GM21447 (cell line): ENCODE measurements around the gene INPP5J.
"Not testable (repeated sequence)": the region's sequence is repeated elsewhere in the genome, so short reads cannot be mapped to it uniquely, and the experiment has no call there.

Source experiments
- ATAC-seq: cut with Tn5 transposase; IDR thresholded peaks from one replicate; pipeline ENCODE4 v1.9.1; 2021; ENCODE audit not compliant: unreplicated experiment

The INPP5J gene

DNA sequence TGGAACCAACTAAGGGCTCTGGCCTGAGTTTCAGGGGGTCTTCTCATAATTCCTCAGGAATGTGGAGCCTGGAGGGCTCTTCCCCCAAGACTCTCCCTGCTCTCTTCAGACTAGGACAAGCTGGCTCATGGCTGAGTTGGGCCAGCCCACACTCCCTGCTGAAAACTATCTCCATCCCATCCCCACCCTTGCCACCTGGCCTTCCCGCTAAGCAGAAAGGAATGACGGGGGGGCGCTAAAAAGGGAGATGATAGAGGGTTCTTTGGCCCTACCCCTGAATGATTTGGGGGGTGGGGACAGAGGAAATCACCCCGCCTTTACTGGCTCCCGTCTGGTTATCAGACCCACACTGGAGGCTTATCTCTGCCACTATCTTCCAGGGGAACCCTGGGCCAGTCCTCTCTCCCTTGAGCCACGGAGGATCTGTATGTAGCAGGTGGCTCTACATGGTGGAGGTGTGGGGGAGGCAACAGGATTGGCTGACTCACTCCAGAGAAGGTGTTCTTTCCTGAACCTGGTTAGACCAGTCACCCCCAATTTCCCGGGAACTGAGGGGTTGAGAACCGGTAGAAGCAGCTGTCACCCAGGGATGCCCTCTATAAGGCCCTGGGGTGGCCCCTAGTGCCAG lies 35.9 kb upstream of the INPP5J start:
- no peak for ATAC-seq

DNA sequence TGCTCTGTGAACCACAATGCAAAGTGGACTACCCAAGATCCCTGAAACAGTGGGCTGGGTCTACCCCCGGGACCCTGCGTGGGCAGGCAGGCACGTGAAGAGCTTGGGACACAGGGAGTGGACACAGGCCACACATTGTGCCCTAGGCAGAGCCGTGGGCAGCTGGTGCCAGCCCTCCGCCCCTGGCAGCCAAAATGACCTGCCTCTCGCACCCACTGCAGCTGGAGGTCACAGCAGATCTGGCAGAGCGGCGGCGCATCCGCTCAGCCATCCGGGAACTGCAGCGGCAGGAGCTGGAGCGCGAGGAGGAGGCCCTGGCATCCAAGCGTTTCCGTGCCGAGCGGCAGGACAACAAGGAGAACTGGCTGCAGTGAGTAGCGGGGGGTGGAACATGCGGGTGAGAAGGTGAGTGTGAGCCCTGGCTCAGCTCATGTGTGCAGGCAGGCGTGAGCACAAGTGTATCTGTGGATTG lies 35.0 kb upstream of the INPP5J start:
- no peak for ATAC-seq

DNA sequence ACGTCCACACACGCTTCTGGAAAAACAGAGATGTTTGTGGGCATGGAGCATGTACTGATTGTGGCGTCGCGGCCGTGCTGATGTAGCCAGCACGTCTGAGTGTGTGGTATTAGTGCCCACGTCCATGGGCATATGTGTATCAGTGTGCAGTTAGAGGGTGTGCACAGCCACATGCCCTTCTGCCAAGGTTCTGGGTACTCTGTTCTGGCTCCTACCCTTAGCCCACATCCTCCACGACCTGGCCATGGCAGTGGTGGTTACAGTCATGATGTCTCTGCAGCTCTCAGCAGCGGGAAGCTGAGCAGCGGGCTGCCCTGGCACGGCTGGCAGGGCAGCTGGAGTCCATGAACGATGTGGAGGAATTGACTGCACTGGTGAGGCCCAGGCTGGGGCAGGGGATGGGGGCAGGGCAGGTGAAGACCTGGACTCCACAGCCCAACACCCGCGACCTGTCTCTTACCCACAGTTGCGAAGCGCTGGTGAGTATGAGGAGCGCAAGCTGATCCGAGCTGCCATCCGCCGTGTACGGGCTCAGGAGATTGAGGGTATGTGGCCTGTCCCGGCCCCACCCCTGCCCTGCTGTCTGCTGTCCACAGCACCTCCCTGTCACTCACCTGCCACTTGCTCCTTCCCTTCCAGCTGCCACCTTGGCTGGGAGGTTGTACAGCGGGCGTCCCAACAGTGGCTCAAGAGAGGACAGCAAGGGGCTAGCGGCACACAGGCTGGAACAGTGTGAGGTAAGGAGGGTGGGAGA lies 34.4 kb upstream of the INPP5J start:
- no peak for ATAC-seq

- no peak for ATAC-seq
These were observed 33.3 kb upstream of the INPP5J start for GRCh38 chr22:31089160-31090100.

DNA sequence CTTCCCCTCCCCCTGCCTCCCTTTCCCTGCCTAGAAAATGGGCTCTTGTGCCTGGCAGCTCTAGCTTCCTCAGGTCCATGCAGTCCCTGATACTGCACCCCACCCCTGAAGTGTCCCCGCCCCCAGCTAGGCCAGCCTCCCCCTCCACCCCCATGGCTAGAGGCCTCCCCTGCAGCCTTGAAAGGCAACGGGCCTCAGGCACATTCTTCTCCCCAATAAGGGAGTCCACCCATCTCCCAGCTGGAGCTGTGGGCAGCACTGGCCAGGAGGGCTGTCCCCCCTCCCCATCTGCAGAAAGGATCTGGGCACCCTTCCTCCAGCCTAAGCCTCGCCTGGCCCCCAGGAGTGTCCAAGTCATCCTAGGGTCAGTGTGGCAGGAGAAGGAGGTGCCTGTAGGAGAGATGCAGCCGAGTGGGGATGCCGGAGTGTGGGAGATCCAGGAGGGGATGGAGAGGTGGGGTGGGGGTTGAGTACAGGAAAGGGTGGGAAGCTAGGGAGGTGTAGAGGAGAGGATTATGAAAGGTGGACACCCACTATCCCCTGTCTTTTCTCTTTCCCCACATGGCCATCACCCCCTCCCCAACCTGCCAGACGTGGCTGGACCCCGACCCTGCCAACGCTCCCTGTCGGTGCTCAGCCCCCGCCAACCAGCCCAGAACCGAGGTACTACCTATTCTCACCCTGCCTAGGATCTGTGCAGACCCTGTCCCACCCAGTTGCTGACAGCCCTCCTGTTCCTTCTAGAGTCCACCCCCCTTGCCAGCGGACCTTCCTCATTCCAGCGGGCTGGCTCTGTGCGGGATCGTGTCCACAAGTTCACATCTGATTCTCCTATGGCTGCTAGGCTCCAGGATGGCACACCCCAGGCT lies 32.3 kb upstream of the INPP5J start:
- ATAC-seq = no peak

DNA sequence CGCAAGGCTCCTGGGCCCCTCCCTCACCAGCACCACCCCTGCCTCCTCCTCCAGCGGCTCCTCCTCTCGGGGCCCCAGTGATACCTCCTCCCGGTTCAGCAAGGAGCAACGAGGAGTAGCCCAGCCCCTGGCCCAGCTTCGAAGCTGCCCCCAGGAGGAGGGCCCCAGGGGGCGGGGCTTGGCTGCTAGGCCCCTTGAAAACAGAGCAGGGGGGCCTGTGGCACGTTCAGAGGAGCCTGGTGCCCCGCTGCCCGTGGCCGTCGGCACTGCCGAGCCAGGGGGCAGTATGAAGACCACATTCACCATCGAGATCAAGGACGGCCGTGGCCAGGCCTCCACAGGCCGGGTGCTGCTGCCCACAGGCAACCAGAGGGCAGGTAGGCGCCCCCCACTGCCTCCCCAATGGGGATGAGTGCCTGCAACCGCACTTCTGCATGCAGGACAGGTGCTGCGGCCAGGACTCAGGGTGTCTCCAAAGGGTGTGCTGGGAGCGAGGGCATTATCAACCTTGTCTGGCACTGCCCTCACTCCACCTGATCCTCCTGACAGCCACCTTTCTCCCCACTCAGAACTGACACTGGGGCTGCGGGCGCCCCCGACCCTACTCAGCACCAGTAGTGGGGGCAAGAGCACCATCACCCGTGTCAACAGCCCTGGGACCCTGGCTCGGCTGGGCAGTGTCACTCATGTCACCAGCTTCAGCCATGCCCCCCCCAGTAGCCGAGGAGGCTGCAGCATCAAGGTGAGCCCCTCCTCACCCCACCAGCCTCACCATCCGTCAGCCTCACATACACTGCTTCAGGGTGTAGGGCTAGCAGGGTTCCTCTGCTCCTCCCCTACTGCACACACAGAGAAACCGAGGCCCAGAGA lies 31.4 kb upstream of the INPP5J start:
- no peak for ATAC-seq

DNA sequence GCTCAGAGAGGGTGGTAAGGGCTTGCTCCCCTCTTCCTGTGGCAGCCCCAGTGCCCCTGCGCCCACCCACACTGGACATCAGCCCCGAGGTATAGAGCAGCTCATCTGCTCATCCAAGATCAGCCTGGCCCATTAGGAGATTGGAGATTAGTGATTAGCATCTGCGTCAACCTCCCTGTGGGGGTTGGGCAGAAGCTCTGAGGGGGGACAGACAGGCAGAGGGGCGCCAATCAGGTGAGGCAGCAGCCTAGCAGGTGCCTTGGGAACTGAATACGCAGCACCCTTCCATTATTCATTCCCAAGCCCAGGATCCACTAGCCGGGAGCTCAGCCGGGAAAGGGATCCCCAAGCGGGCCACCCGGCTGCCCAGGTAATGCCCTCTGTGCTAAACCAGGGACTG lies 30.6 kb upstream of the INPP5J start:
- no peak for ATAC-seq

DNA sequence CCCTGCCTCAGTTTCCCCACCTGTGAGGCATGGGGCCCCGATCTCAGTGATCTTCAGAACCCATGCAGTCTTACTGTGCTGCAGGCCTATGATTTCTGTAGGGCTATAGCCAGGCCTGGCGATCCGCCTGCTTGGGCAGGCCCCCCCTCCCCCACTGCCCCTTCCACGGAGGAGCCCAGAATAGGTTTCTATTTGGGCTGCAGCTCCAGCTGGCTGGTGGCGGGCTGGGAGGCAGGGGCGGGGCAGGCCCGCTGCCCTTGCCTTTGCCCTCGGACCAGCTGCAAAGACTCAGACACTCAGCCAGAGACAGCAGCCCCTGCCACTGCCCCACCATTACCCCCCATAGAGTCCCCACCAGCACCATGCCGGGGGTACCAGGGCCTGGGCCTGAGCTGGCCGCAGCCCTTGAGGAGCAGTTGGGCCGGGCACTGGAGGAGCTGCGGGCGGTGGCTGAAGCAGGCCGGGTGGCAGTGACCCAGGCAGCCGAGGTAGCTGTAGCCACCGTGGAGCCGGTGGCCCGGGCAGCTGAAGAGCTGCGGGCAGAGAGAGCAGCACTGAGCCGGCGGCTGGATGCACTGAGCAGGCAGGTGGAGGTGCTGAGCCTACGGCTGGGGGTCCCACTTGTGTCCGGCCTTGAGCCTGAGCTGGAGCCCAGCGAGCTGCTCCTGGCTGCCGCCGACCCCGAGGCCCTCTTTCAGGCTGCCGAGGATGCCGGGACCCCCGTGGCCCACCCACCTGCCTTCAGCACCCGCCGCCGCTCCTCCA lies 29.5 kb upstream of the INPP5J start:
- no peak for ATAC-seq

- no peak for ATAC-seq
These were observed 28.7 kb upstream of the INPP5J start for GRCh38 chr22:31094021-31094551.

DNA sequence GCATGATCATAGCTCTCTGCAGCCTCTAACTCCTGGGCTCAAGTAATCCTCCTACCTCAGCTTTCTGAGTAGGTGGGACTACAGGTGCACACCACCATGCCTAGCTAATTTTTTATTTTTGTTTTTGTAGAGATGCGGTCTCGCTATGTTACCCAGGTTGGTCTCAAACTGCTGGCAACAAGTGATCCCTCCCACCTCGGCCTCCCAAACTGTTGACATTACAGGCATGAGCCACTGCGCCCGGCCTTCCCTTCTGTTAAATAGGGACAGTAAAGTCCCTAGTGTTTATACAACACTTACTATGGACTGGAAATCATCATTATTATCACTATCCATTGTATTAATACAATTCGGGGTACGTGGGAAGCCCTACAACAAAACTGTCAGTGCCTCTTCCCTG lies 28.0 kb upstream of the INPP5J start:
- no peak for ATAC-seq

GRCh38 chr22:31095637-31096249 lies 27.0 kb upstream of the INPP5J start:
- no peak for ATAC-seq

DNA sequence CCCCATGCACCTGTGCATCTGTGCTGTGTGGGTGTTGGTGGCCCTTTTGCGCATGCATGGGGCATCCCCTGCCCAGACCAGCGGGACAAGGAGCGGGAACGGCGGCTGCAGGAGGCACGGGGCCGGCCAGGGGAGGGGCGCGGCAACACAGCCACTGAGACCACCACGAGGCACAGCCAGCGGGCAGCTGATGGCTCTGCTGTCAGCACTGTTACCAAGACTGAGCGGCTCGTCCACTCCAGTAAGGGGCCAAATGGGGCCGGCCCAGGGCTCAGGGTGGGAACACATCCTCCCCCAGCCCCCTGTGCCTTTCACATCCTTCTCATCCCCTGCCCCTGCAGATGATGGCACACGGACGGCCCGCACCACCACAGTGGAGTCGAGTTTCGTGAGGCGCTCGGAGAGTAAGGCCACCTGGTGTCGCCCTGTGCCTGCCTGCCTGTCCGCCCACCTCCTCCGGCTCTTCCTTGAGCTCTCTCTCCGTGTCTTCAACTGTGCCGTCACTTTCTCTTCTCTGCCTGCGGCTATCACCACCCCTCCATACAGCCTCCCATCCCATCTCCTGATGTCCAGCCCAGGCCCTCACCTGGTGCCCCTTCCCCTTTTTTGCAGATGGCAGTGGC lies 26.0 kb upstream of the INPP5J start:
- no peak for ATAC-seq

DNA sequence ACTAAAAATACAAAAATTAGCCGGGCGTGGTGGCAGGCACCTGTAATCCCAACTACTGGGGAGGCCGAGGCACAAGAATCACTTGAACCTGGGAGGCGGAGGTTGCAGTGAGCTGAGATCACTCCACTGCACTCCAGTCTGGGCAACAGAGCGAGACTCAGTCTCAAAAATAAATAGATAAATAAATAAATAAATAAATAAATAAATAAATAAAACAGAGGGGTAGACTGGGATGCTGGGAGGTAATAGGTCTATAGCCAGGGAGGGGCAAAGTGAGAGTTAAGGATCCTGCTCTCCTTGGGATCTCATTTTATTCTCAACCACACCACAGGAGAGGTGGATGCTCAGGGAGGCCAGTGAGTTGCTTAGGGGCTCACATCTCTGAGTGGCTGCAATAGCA lies 25.2 kb upstream of the INPP5J start:
- ATAC-seq = not testable (repeated sequence)

GRCh38 chr22:31097941-31098631 lies 24.7 kb upstream of the INPP5J start:
- ATAC-seq = no peak

- no peak for ATAC-seq
These were observed 24.1 kb upstream of the INPP5J start for GRCh38 chr22:31098632-31099110.

DNA sequence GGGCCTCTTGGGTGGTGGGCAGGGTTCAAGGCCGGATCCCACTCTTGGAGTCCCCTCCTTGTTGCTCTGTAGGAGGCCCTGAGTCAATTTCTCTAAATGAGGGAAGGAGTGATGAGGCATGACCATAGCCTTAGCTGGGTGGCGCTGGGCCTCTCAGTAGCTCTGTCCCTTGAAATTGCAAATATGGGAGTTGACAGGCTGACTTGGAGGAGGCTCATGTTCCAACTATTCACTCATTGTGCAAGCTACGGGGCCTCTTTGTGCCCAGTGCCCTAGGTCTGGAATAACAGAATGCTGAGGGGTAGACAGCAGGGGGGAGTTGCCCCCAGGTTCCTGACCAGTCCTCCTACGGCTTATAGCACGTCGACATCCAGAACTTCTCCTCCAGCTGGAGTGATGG lies 23.4 kb upstream of the INPP5J start:
- no peak for ATAC-seq
